ENCODE measurements around the gene ERC2.

ERC2 gene

DNA sequence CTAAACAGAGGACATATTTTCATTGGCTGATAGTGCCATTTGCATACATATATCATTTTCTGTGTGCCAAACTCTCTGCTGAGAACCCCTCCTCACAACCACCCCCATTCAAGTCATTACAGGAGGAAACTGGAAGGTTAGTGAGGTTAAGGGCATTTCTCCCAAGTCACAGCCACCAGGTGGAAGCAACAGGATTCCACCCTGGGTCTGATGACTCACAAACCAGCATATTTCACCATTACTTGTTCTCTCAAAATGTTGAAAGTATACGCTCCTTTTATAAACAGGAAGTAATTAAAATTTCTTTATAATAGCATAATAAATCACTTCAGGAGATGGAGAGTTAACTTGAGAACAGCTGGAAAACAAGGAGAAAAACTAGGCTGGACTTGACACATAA, 582.5 kb downstream of the ERC2 start:
- DNase-seq (ENCODE audit: insufficient read length, low spot score): no peak
- TF ChIP-seq PAX5 (IDR thresholded peaks at IDR 0.05; ENCODE audit: insufficient read depth, low read length, severe bottlenecking) (no peak), POLR2A (IDR thresholded peaks at IDR 0.05; ENCODE audit: low read depth, low read length) (no peak), POU2F2 (IDR thresholded peaks at IDR 0.05; ENCODE audit: low read depth, low read length) (no peak), POLR2AphosphoS5 (IDR thresholded peaks at IDR 0.05; ENCODE audit: low read depth, low read length) (no peak)

DNA sequence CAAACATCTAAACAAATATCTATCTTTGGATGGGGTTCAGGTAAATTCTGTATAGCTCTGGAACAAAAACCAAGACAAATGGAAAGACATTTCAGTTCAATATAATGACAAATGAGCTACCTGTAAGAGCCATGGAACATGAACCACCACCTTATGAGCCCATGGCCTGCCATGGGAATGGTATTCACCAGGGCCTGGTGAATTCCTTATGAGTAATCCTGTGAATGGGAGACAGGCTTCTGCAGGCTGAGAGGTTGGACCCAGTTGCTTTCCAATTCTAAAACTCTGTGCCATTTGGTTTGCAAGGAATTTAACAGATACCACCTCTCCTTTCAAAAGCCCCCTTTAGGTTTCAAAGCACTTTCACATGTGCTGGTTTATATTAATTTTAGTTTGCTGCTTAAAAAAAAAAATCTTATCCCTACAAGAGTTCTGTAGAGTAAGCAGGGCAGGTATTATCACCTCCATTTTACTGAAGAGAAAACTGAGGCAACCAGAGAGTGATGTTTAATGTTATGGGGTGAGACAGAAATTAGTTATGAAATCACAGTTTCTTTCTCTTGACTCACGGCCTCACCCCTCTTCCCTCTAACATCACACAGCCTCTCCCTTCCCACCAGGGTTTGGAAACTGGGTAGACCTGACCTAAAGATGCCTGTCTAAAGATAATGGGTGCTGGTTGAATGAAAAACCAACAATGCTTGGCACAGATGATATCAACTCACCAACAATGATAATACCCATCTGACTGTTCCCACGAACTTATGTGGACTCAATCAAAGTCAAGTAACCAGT, 583.6 kb downstream of the ERC2 start:
- FAIRE-seq: no peak
- no peak for TF ChIP-seq POU2F2 (IDR thresholded peaks at IDR 0.05; ENCODE audit: low read depth, low read length)
- no peak for TF ChIP-seq POLR2AphosphoS5 (IDR thresholded peaks at IDR 0.05; ENCODE audit: low read depth, low read length)
- TF ChIP-seq SPI1 (IDR thresholded peaks at IDR 0.05; ENCODE audit: low read depth, low read length): no peak
- no peak for TF ChIP-seq POLR2A (IDR thresholded peaks at IDR 0.05; ENCODE audit: low read depth, low read length)
- no peak for TF ChIP-seq PAX5 (IDR thresholded peaks at IDR 0.05; ENCODE audit: insufficient read depth, low read length, severe bottlenecking)
- TF ChIP-seq TAF1 (IDR thresholded peaks at IDR 0.05; ENCODE audit: low read depth, low read length): no peak

More for the DNA sequence above, 582.5 kb downstream of the ERC2 start:
- FAIRE-seq: no peak

DNA sequence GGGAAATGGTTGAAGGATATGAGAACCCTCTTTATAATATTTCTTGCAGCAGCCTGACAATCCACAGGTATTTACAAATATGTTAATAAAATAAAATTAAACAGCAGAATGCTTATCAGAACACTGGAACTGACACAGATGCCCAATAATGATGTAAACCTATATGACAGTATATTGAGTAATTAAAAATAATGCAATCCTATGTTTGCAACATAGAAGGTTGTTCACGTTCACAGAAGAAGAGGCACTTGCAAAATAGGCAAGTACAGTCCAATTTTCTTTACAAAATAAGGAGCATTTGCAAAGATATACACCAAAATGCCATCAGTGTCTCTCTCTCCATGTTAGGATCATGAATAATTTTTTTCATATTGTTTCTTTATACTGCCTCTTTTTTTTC, 584.2 kb downstream of the ERC2 start:
- no peak for DNase-seq (ENCODE audit: insufficient read length, low spot score)
- FAIRE-seq: no peak
- TF ChIP-seq TAF1 (IDR thresholded peaks at IDR 0.05; ENCODE audit: low read depth, low read length) (no peak), PAX5 (IDR thresholded peaks at IDR 0.05; ENCODE audit: insufficient read depth, low read length, severe bottlenecking) (no peak), POU2F2 (IDR thresholded peaks at IDR 0.05; ENCODE audit: low read depth, low read length) (no peak), POLR2A (IDR thresholded peaks at IDR 0.05; ENCODE audit: low read depth, low read length) (no peak), SPI1 (IDR thresholded peaks at IDR 0.05; ENCODE audit: low read depth, low read length) (no peak), POLR2AphosphoS5 (IDR thresholded peaks at IDR 0.05; ENCODE audit: low read depth, low read length) (no peak)

More for the DNA sequence above, 583.6 kb downstream of the ERC2 start:
- DNase-seq (ENCODE audit: insufficient read length, low spot score): no peak

DNA sequence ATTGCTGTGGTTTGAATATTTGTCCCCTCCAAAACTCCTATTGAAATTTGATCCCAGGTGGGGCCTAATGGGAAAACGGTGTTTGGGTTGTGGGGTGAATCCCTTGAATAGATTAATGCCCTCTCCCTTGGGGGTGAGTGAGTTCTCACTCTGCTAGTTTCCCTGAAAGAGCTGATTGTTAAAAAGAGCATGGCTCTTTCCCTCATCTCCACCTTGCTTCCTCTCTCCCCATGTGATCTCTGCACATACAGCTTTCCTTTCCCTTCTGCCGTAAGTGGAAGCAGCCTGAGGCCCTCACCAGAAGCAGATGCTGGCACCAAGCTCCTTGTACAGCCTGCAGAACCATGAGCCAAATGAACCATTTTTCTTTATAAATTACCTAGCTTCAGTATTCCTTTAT, 586.3 kb downstream of the ERC2 start:
- FAIRE-seq (no peak), DNase-seq (ENCODE audit: insufficient read length, low spot score) (no peak)
- TF ChIP-seq TAF1 (IDR thresholded peaks at IDR 0.05; ENCODE audit: low read depth, low read length) (no peak), POLR2AphosphoS5 (IDR thresholded peaks at IDR 0.05; ENCODE audit: low read depth, low read length) (no peak), SPI1 (IDR thresholded peaks at IDR 0.05; ENCODE audit: low read depth, low read length) (no peak), POLR2A (IDR thresholded peaks at IDR 0.05; ENCODE audit: low read depth, low read length) (no peak), POU2F2 (IDR thresholded peaks at IDR 0.05; ENCODE audit: low read depth, low read length) (no peak), PAX5 (IDR thresholded peaks at IDR 0.05; ENCODE audit: insufficient read depth, low read length, severe bottlenecking) (no peak)

DNA sequence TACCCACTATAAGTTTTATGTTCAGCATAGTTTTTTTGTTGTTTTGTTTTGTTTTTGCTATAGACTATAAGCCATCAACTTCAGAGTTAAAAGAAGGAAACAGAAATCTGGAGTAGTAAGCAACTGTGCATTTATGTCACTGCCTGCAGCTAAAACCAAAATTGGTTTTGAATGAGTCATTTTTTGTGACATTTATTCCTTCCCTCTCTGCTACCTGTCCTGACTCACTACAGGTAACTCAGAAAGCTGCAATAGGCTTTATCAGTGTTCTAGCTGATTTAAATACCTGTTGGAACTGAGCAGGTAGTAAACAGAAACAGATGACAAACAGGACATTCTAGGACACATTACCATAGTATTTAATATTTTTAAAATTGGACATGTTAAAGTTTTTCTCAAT, 587.9 kb downstream of the ERC2 start:
- no peak for FAIRE-seq
- TF ChIP-seq SPI1 (IDR thresholded peaks at IDR 0.05; ENCODE audit: low read depth, low read length) (no peak), POU2F2 (IDR thresholded peaks at IDR 0.05; ENCODE audit: low read depth, low read length) (no peak), POLR2AphosphoS5 (IDR thresholded peaks at IDR 0.05; ENCODE audit: low read depth, low read length) (no peak), POLR2A (IDR thresholded peaks at IDR 0.05; ENCODE audit: low read depth, low read length) (no peak), PAX5 (IDR thresholded peaks at IDR 0.05; ENCODE audit: insufficient read depth, low read length, severe bottlenecking) (no peak), TAF1 (IDR thresholded peaks at IDR 0.05; ENCODE audit: low read depth, low read length) (no peak)
- DNase-seq (ENCODE audit: insufficient read length, low spot score): no peak

DNA sequence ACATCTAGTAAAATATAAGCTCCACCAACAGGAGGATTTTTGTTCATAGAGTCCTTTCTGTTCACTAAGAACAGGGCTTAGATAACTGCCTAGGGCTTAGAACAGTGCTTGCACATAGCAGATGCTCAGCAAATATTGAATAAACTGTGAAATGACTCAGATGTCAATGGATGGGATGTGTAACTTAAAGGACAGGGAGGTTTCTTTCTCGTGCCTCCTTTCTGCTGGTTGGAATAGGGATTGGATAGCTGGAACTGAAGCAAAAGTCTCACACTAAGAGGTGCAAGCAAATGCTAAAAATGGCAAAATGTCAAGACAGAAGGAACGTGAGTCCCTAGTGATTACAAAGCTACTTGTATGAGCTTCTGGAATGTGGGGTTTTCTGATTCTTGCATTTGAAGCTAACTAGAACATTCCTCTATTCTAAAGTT, 588.4 kb downstream of the ERC2 start:
- FAIRE-seq (no peak), DNase-seq (ENCODE audit: insufficient read length, low spot score) (no peak)
- TF ChIP-seq POLR2A (IDR thresholded peaks at IDR 0.05; ENCODE audit: low read depth, low read length) (no peak), SPI1 (IDR thresholded peaks at IDR 0.05; ENCODE audit: low read depth, low read length) (no peak), POLR2AphosphoS5 (IDR thresholded peaks at IDR 0.05; ENCODE audit: low read depth, low read length) (no peak), POU2F2 (IDR thresholded peaks at IDR 0.05; ENCODE audit: low read depth, low read length) (no peak), PAX5 (IDR thresholded peaks at IDR 0.05; ENCODE audit: insufficient read depth, low read length, severe bottlenecking) (no peak), TAF1 (IDR thresholded peaks at IDR 0.05; ENCODE audit: low read depth, low read length) (no peak)

DNA sequence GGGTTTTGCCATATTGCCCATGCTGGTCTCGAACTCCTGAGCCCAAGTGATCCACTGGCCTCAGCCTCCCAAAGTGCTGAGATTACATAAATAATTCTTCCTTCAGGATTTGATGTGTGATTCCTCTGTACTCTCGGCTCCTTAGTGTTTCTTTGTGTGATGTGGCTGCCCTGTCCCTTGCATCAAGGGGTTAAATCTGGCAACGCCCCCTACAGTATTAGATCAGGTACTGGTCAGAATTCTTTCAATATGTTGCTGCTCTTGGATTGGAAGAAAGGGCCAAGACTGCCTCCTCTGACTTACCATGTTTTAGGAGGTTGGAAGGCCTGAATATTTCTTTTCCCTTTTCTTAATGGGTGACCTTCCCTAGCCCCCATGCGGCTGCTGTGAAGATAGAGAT, 590.6 kb downstream of the ERC2 start:
- no peak for DNase-seq (ENCODE audit: insufficient read length, low spot score)
- FAIRE-seq: no peak
- no peak for TF ChIP-seq POU2F2 (IDR thresholded peaks at IDR 0.05; ENCODE audit: low read depth, low read length)
- TF ChIP-seq POLR2AphosphoS5 (IDR thresholded peaks at IDR 0.05; ENCODE audit: low read depth, low read length): no peak
- no peak for TF ChIP-seq TAF1 (IDR thresholded peaks at IDR 0.05; ENCODE audit: low read depth, low read length)
- TF ChIP-seq POLR2A (IDR thresholded peaks at IDR 0.05; ENCODE audit: low read depth, low read length): no peak
- TF ChIP-seq PAX5 (IDR thresholded peaks at IDR 0.05; ENCODE audit: insufficient read depth, low read length, severe bottlenecking): no peak
- TF ChIP-seq SPI1 (IDR thresholded peaks at IDR 0.05; ENCODE audit: low read depth, low read length): no peak

DNA sequence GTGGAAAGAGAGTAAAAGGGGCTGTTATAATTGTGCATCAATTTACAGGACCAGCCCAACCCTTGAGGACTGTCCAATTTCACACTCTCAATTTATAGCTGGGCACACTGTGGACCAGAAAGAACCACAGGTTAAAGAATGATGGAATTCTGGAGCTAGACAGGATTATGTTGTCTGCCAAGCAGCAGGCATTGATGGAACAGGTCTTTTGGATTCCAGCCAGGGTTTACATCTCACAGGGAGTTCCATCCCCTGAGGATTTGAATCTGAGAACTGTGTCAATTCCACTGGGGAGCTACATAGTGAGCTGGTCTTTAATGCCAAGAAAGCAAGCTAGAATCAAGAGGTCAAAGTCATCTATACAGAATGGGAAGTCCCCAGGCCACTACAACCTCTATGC, 591.7 kb downstream of the ERC2 start:
- FAIRE-seq (no peak), DNase-seq (ENCODE audit: insufficient read length, low spot score) (no peak)
- TF ChIP-seq POLR2A (IDR thresholded peaks at IDR 0.05; ENCODE audit: low read depth, low read length) (no peak), POLR2AphosphoS5 (IDR thresholded peaks at IDR 0.05; ENCODE audit: low read depth, low read length) (no peak), POU2F2 (IDR thresholded peaks at IDR 0.05; ENCODE audit: low read depth, low read length) (no peak), SPI1 (IDR thresholded peaks at IDR 0.05; ENCODE audit: low read depth, low read length) (no peak), TAF1 (IDR thresholded peaks at IDR 0.05; ENCODE audit: low read depth, low read length) (no peak), PAX5 (IDR thresholded peaks at IDR 0.05; ENCODE audit: insufficient read depth, low read length, severe bottlenecking) (no peak)

DNA sequence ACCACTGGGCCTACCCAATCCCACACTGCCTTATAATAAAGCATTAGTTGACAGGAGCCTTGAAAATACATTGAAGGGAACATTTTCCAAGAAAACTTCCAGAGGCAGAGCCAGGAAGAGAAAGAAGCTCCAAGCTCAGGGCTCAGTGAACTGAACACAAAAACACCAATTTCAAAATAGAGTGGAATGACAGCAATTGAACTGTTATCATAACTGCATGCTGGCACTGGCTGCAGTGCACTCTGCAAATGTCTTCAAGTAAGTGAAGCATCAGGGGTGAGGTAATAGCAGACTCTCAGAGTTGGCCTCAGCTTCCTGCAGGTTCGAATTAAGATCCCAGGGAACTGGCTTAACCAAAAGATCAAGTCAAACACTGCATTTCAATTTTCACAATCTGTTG, 593.2 kb downstream of the ERC2 start:
- no peak for TF ChIP-seq POU2F2 (IDR thresholded peaks at IDR 0.05; ENCODE audit: low read depth, low read length)
- TF ChIP-seq POLR2AphosphoS5 (IDR thresholded peaks at IDR 0.05; ENCODE audit: low read depth, low read length): no peak
- no peak for TF ChIP-seq POLR2A (IDR thresholded peaks at IDR 0.05; ENCODE audit: low read depth, low read length)
- no peak for TF ChIP-seq SPI1 (IDR thresholded peaks at IDR 0.05; ENCODE audit: low read depth, low read length)
- no peak for TF ChIP-seq TAF1 (IDR thresholded peaks at IDR 0.05; ENCODE audit: low read depth, low read length)
- no peak for TF ChIP-seq PAX5 (IDR thresholded peaks at IDR 0.05; ENCODE audit: insufficient read depth, low read length, severe bottlenecking)
- FAIRE-seq (no peak), DNase-seq (ENCODE audit: insufficient read length, low spot score) (no peak)
